ENCODE data around the gene ASCC1.
"Not testable (repeated sequence)": the region's sequence is repeated elsewhere in the genome, so short reads cannot be mapped to it uniquely, and the experiment has no call there.

ASCC1 gene

GRCh38 chr10:72219235-72219814, 3.2 kb upstream of the ASCC1 start:
- DNase-seq = no peak

GRCh38 chr10:72218726-72219125, 2.6 kb upstream of the ASCC1 start:
- no peak for DNase-seq

- DNase-seq = no peak
These were observed 2.2 kb upstream of the ASCC1 start for GRCh38 chr10:72218325-72218724.

- not testable (repeated sequence) for DNase-seq
These were observed 4.2 kb downstream of the ASCC1 start for GRCh38 chr10:72211832-72212231.

- DNase-seq = not testable (repeated sequence)
These were observed 4.7 kb downstream of the ASCC1 start for GRCh38 chr10:72211381-72211780.

- DNase-seq = not testable (repeated sequence)
These were observed 7.5 kb downstream of the ASCC1 start for GRCh38 chr10:72208526-72208925.

GRCh38 chr10:72206511-72207229, 9.4 kb downstream of the ASCC1 start:
- no peak for DNase-seq

- DNase-seq = no peak
These were observed 11.4 kb downstream of the ASCC1 start for GRCh38 chr10:72204724-72205123.

- DNase-seq = no peak
These were observed 11.8 kb downstream of the ASCC1 start for GRCh38 chr10:72204296-72204695.

GRCh38 chr10:72201293-72201692, 14.8 kb downstream of the ASCC1 start:
- no peak for DNase-seq

- DNase-seq = no peak
These were observed 15.2 kb downstream of the ASCC1 start for GRCh38 chr10:72200883-72201282.

- no peak for DNase-seq
These were observed 21.1 kb downstream of the ASCC1 start for GRCh38 chr10:72194949-72195348.

GRCh38 chr10:72186982-72187330, 29.1 kb downstream of the ASCC1 start:
- no peak for DNase-seq

- no peak for DNase-seq
These were observed 29.7 kb downstream of the ASCC1 start for GRCh38 chr10:72186258-72186981.

GRCh38 chr10:72184156-72184555, 31.9 kb downstream of the ASCC1 start:
- DNase-seq = no peak

GRCh38 chr10:72177454-72177853, 38.6 kb downstream of the ASCC1 start:
- no peak for DNase-seq

- no peak for DNase-seq
These were observed 39.4 kb downstream of the ASCC1 start for GRCh38 chr10:72176701-72177100.

GRCh38 chr10:72175149-72175548, 40.9 kb downstream of the ASCC1 start:
- no peak for DNase-seq

- DNase-seq = no peak
These were observed 41.8 kb downstream of the ASCC1 start for GRCh38 chr10:72174297-72174662.

- DNase-seq = no peak
These were observed 42.3 kb downstream of the ASCC1 start for GRCh38 chr10:72173619-72174296.

GRCh38 chr10:72173262-72173618, 42.8 kb downstream of the ASCC1 start:
- DNase-seq = no peak

GRCh38 chr10:72171175-72171630, 44.9 kb downstream of the ASCC1 start:
- DNase-seq = no peak

- DNase-seq = no peak
These were observed 45.3 kb downstream of the ASCC1 start for GRCh38 chr10:72170733-72171132.

- DNase-seq = no peak
These were observed 45.8 kb downstream of the ASCC1 start for GRCh38 chr10:72170263-72170662.

All from eye (tissue), 1 donor.